Duodenal mucosa (tissue), 2 donors: ENCODE data around the gene DIO3.
"Not testable (repeated sequence)": the region's sequence is repeated elsewhere in the genome, so short reads cannot be mapped to it uniquely, and the experiment has no call there.

Experiments
- H3K27ac ChIP-seq: one replicate; pipeline ENCODE4 v1.7.0; 2013; ENCODE audit warnings: low read depth, low read length
- H3K27me3 ChIP-seq, 2 donors: one replicate each; pipeline ENCODE4 v1.7.0; 2013; ENCODE audit warnings: low read length in 2 of 2, control low read depth in 1 of 2; ENCODE audit not compliant: insufficient read depth in 2 of 2, control insufficient read depth in 1 of 2
- H3K36me3 ChIP-seq, 2 donors: one replicate each; pipeline ENCODE4 v1.7.0; 2013; ENCODE audit warnings: low read length in 2 of 2, control low read depth in 1 of 2; ENCODE audit not compliant: insufficient read depth in 2 of 2, control insufficient read depth in 1 of 2
- H3K4me1 ChIP-seq, 2 donors: one replicate each; pipeline ENCODE4 v1.7.0; 2013; ENCODE audit warnings: low read length in 2 of 2, control low read depth in 1 of 2; ENCODE audit not compliant: insufficient read depth in 2 of 2, control insufficient read depth in 1 of 2
- H3K4me3 ChIP-seq, 2 donors: one replicate each; pipeline ENCODE4 v1.7.0; 2013; ENCODE audit warnings: low read length in 2 of 2, low read depth in 1 of 2
- H3K9ac ChIP-seq, 2 donors: one replicate each; pipeline ENCODE4 v1.7.0; 2013; ENCODE audit warnings: low read length in 2 of 2, low read depth in 1 of 2
- H3K9me3 ChIP-seq, 2 donors: one replicate each; pipeline ENCODE4 v1.7.0; 2013; ENCODE audit warnings: low read length in 2 of 2, control low read depth in 1 of 2; ENCODE audit not compliant: control insufficient read depth in 1 of 2

DIO3 gene

GRCh38 chr14:101564444-101564776 is 3.1 kb downstream of the DIO3 start:
- Histone ChIP-seq H3K4me1 (no peaks in the 10 kb centered on the region), H3K9me3 (no peaks in the 10 kb centered on the region), H3K4me3 (no peak overlapping the region), H3K27me3 (peaks cover 48 to 64% of the 10 kb centered on the region in 2 donors), H3K9ac (no peak overlapping the region), H3K36me3 (no peaks in the 10 kb centered on the region), H3K27ac (no peak overlapping the region)

- Histone ChIP-seq H3K27me3 (peaks cover 47 to 62% of the 10 kb centered on the region in 2 donors), H3K4me1 (no peaks in the 10 kb centered on the region), H3K9ac (no peak overlapping the region), H3K36me3 (no peaks in the 10 kb centered on the region), H3K9me3 (no peaks in the 10 kb centered on the region), H3K4me3 (no peak overlapping the region), H3K27ac (no peak overlapping the region)
These were observed 3.8 kb downstream of the DIO3 start for GRCh38 chr14:101564819-101565698.

GRCh38 chr14:101567252-101567651 is 6.0 kb downstream of the DIO3 start:
- H3K27me3 ChIP-seq: peaks cover 45 to 57% of the 10 kb centered on the region in 2 donors
- H3K4me3 ChIP-seq: no peak overlapping the region

GRCh38 chr14:101571004-101571403 is 9.7 kb downstream of the DIO3 start:
- H3K27me3 ChIP-seq: peaks cover 14 to 21% of the 10 kb centered on the region in 2 donors
- H3K9ac ChIP-seq: no peak overlapping the region
- no peaks in the 10 kb centered on the region for H3K4me1 ChIP-seq
- H3K27ac ChIP-seq: no peak overlapping the region
- no peaks in the 10 kb centered on the region for H3K36me3 ChIP-seq
- no peaks in the 10 kb centered on the region for H3K9me3 ChIP-seq
- H3K4me3 ChIP-seq: no peak overlapping the region

More at GRCh38 chr14:101567252-101567651, 6.0 kb downstream of the DIO3 start:
- Histone ChIP-seq H3K4me1 (no peaks in the 10 kb centered on the region), H3K9me3 (no peaks in the 10 kb centered on the region), H3K9ac (no peak overlapping the region), H3K27ac (no peak overlapping the region), H3K36me3 (no peaks in the 10 kb centered on the region)

- H3K4me1 ChIP-seq, H3K27me3 ChIP-seq, H3K36me3 ChIP-seq, H3K27ac ChIP-seq, H3K9me3 ChIP-seq, H3K9ac ChIP-seq, H3K4me3 ChIP-seq: not testable (repeated sequence)
These were observed 11.2 kb downstream of the DIO3 start for GRCh38 chr14:101572526-101572925.

- H3K4me3 ChIP-seq: no peak overlapping the region
These were observed 12.0 kb downstream of the DIO3 start for GRCh38 chr14:101573289-101573688.

GRCh38 chr14:101575581-101575980 is 14.3 kb downstream of the DIO3 start:
- Histone ChIP-seq H3K4me1 (no peaks in the 10 kb centered on the region), H3K4me3 (no peak overlapping the region), H3K9me3 (no peaks in the 10 kb centered on the region), H3K27ac (no peak overlapping the region), H3K9ac (no peak overlapping the region), H3K27me3 (peaks cover 0 to 4% of the 10 kb centered on the region in 2 donors), H3K36me3 (no peaks in the 10 kb centered on the region)

More at GRCh38 chr14:101573289-101573688, 12.0 kb downstream of the DIO3 start:
- peaks cover 0 to 4% of the 10 kb centered on the region in 2 donors for H3K27me3 ChIP-seq
- no peaks in the 10 kb centered on the region for H3K36me3 ChIP-seq
- H3K4me1 ChIP-seq: no peaks in the 10 kb centered on the region
- no peak overlapping the region for H3K9ac ChIP-seq
- H3K27ac ChIP-seq: no peak overlapping the region
- no peaks in the 10 kb centered on the region for H3K9me3 ChIP-seq

- Histone ChIP-seq H3K9me3 (no peaks in the 10 kb centered on the region), H3K36me3 (no peaks in the 10 kb centered on the region), H3K4me3 (no peak overlapping the region), H3K27me3 (no peaks in the 10 kb centered on the region), H3K27ac (no peak overlapping the region), H3K9ac (no peak overlapping the region), H3K4me1 (no peaks in the 10 kb centered on the region)
These were observed 16.1 kb downstream of the DIO3 start for GRCh38 chr14:101577221-101577909.

GRCh38 chr14:101578489-101578888 is 17.2 kb downstream of the DIO3 start:
- Histone ChIP-seq H3K27ac (no peak overlapping the region), H3K9ac (no peak overlapping the region), H3K4me1 (no peaks in the 10 kb centered on the region), H3K9me3 (no peaks in the 10 kb centered on the region), H3K36me3 (no peaks in the 10 kb centered on the region), H3K27me3 (no peaks in the 10 kb centered on the region), H3K4me3 (no peak overlapping the region)

GRCh38 chr14:101579372-101580080 is 18.2 kb downstream of the DIO3 start:
- Histone ChIP-seq H3K27me3 (no peaks in the 10 kb centered on the region), H3K27ac (no peak overlapping the region), H3K36me3 (no peaks in the 10 kb centered on the region), H3K4me1 (no peaks in the 10 kb centered on the region), H3K9me3 (no peaks in the 10 kb centered on the region), H3K4me3 (no peak overlapping the region), H3K9ac (no peak overlapping the region)
